HG03565 (cell line): ENCODE data around the gene ZNF512B.
A peak's percentile ranks its signal among the peaks of the same experiment; 100 is the strongest.
"Not testable (repeated sequence)": the region's sequence is repeated elsewhere in the genome, so short reads cannot be mapped to it uniquely, and the experiment has no call there.

Experiments
- ATAC-seq: cut with Tn5 transposase; IDR thresholded peaks from one replicate; pipeline ENCODE4 v1.9.1; 2021; ENCODE audit warnings: mild to moderate bottlenecking, moderate library complexity; ENCODE audit not compliant: unreplicated experiment

ZNF512B gene

GRCh38 chr20:63969838-63970713 lies at the start of gene ZNF512B:
Gene ZNF512B, minus strand, starts transcription at chr20:63969930. Its CDS starts 1,980 bp downstream, at chr20:63967950.
- ATAC-seq: no peak

- ATAC-seq: no peak
Measured at GRCh38 chr20:64015635-64016034, 45.9 kb upstream of the ZNF512B start.

GRCh38 chr20:64012385-64013154 lies 42.8 kb upstream of the ZNF512B start:
- ATAC-seq: not testable (repeated sequence)

GRCh38 chr20:64011366-64011779 lies 41.6 kb upstream of the ZNF512B start:
- no peak for ATAC-seq

GRCh38 chr20:64010711-64011237 lies 41.0 kb upstream of the ZNF512B start:
- no peak for ATAC-seq

- no peak for ATAC-seq
Measured at GRCh38 chr20:64009811-64010387, 40.2 kb upstream of the ZNF512B start.

- no peak for ATAC-seq
Measured at GRCh38 chr20:64006902-64007301, 37.2 kb upstream of the ZNF512B start.

- no peak for ATAC-seq
Measured at GRCh38 chr20:64006490-64006889, 36.8 kb upstream of the ZNF512B start.

GRCh38 chr20:64005394-64005793 lies 35.7 kb upstream of the ZNF512B start:
- ATAC-seq: no peak

- ATAC-seq: no peak
Measured at GRCh38 chr20:64003960-64004725, 34.4 kb upstream of the ZNF512B start.

GRCh38 chr20:64001607-64002011 lies 31.9 kb upstream of the ZNF512B start:
- no peak for ATAC-seq

- no peak for ATAC-seq
Measured at GRCh38 chr20:64000906-64001305, 31.2 kb upstream of the ZNF512B start.

GRCh38 chr20:63982937-63983336 lies 13.2 kb upstream of the ZNF512B start:
- no peak for ATAC-seq

- peak; percentile 38 for ATAC-seq
Measured at GRCh38 chr20:63980806-63981728, 11.3 kb upstream of the ZNF512B start, which contains the start of gene PRPF6. Gene PRPF6, plus strand, starts transcription at chr20:63981132. Its CDS starts 114 bp downstream, at chr20:63981246.

GRCh38 chr20:63980317-63980805 lies 10.6 kb upstream of the ZNF512B start:
- peak; percentile 23 for ATAC-seq

- peak; percentile 14 for ATAC-seq
Measured at GRCh38 chr20:63979557-63980316, 10.0 kb upstream of the ZNF512B start, which contains the start of gene SAMD10. Gene SAMD10, minus strand, starts transcription at chr20:63979642. Its CDS starts 175 bp downstream, at chr20:63979467.

- no peak for ATAC-seq
Measured at GRCh38 chr20:63979229-63979556, 9.5 kb upstream of the ZNF512B start.
